ENCODE measurements around the gene NDUFS1. TPM values are rescaled to one million over a fixed set of nuclear protein-coding genes. Genes with fewer than 3 reads are reported as not detected.

Gene NDUFS1
- total and polyA plus RNA-seq, 2 of the 4 experiments (the other 2 are of a cell fraction), result 72.1 to 118 TPM

- H3K79me1 ChIP-seq (ENCODE audit: low read depth in 1 of 2, low read length in 2 of 2), result no peaks in the 10 kb centered on the region
- H4K20me1 ChIP-seq (ENCODE audit: insufficient read depth, low read length), result no peaks in the 10 kb centered on the region
- H3K4me1 ChIP-seq (ENCODE audit: control insufficient read depth, insufficient read depth, low read length), result no peaks in the 10 kb centered on the region
- 93% methylated on average over 3 of the region's 5 CpGs; no CpG with 5 or more reads in 1 of the 2 experiments for WGBS, 2 experiments (ENCODE audit: extremely low coverage in 2 of 2, insufficient read length in 1 of 2)
- 0 out of 2 replicates have a peak overlapping the region, but pooled peaks have one; percentile 5 for H3K4ac ChIP-seq (ENCODE audit: low read depth, low read length)
- in situ Hi-C loops (cut with MboI; ENCODE audit: low sequenced_read_pairs), result no loop called here
- no peak overlapping the region for H3K14ac ChIP-seq (replicated peaks; ENCODE audit: low read depth, low read length)
- peak overlapping the region in 1 of 2 experiments; percentile 79; a peak in 1 of 4 replicates for H4K8ac ChIP-seq (ENCODE audit: low read depth in 2 of 2, low read length in 2 of 2)
- H3K4me2 ChIP-seq (ENCODE audit: low read depth, low read length), result no peak overlapping the region
- ATAC-seq (ENCODE audit: low read depth) (no peak), DNase-seq (no peak)
- ChIA-PET CTCF (interaction anchor here (0.6 to 1.1 kb wide), 2 partner anchors 33 to 292 kb away, joined by 3 read pairs; no protein-coding TSS in a partner anchor), POLR2A (ENCODE audit: unreplicated experiment) (no interaction called here)
- dilution Hi-C loops (cut with HindIII; ENCODE audit: low sequenced_read_pairs, unreplicated experiment), result no loop called here
- H3K4me3 ChIP-seq (ENCODE audit: insufficient read depth, low read depth, low read length), result no peak overlapping the region
- no peak overlapping the region for H3K23ac ChIP-seq (ENCODE audit: low read depth, low read length)
- no peak for TF ChIP-seq BHLHE40 (IDR thresholded peaks at IDR 0.05; ENCODE audit: low read depth, low read length)
- no peak for TF ChIP-seq MXI1 (IDR thresholded peaks at IDR 0.05; ENCODE audit: borderline replicate concordance, low read depth, low read length)
- H2BK120ac ChIP-seq (ENCODE audit: low read depth, low read length), result no peak overlapping the region; the same call in 1 of the 2 replicates
- H2BK15ac ChIP-seq (ENCODE audit: low read depth, low read length), result peak overlapping the region; percentile 42; the same call in 1 of the 3 replicates
- peak overlapping the region; percentile 78; the same call in 1 of the 2 replicates for H3K27ac ChIP-seq (ENCODE audit: insufficient read depth, low read length)
- no peak overlapping the region for H2BK20ac ChIP-seq (ENCODE audit: low read depth, low read length)
- no peaks in the 10 kb centered on the region for H3K9me3 ChIP-seq (ENCODE audit: control insufficient read depth, insufficient read depth, low read length)
- no peak overlapping the region for H3K56ac ChIP-seq (ENCODE audit: extremely low read depth, insufficient read depth, low read length)
- no peaks in the 10 kb centered on the region for H3K9me1 ChIP-seq (ENCODE audit: insufficient read depth, low read length)
- H3K9ac ChIP-seq (ENCODE audit: low read depth, low read length), result no peak overlapping the region
- H4K91ac ChIP-seq (ENCODE audit: insufficient read depth, low read depth, low read length), result peak overlapping the region; percentile 74
- no peak overlapping the region; the same call in 1 of the 2 replicates for H3K18ac ChIP-seq (ENCODE audit: low read depth, low read length)
- H2AFZ ChIP-seq (replicated peaks; ENCODE audit: low read length, poor library complexity), result no peak overlapping the region
- no peak overlapping the region for H4K5ac ChIP-seq (ENCODE audit: low read depth, low read length)
- no peak overlapping the region for H2AK5ac ChIP-seq (ENCODE audit: low read depth, low read length)
- no peaks in the 10 kb centered on the region for H3K27me3 ChIP-seq (ENCODE audit: control insufficient read depth, insufficient read depth, low read length)
- BruUV-seq (replicated peaks), result no TSS peak
- intact Hi-C loops (cut with micrococcal nuclease), result no loop called here
- peak overlapping the region; percentile 74 for H2BK5ac ChIP-seq (ENCODE audit: low read depth, low read length, poor library complexity, severe bottlenecking)
- H2AK9ac ChIP-seq (replicated peaks; ENCODE audit: low read depth, low read length, poor library complexity), result no peak overlapping the region
- no peaks in the 10 kb centered on the region for H3K36me3 ChIP-seq (ENCODE audit: control insufficient read depth, insufficient read depth, low read length)
These were observed 53.7 kb downstream of the NDUFS1 start for GRCh38 chr2:206105541-206105940.

Measured in IMR-90 (cell line).